ENCODE results near the gene ELMO1.

Gene ELMO1, protein sequence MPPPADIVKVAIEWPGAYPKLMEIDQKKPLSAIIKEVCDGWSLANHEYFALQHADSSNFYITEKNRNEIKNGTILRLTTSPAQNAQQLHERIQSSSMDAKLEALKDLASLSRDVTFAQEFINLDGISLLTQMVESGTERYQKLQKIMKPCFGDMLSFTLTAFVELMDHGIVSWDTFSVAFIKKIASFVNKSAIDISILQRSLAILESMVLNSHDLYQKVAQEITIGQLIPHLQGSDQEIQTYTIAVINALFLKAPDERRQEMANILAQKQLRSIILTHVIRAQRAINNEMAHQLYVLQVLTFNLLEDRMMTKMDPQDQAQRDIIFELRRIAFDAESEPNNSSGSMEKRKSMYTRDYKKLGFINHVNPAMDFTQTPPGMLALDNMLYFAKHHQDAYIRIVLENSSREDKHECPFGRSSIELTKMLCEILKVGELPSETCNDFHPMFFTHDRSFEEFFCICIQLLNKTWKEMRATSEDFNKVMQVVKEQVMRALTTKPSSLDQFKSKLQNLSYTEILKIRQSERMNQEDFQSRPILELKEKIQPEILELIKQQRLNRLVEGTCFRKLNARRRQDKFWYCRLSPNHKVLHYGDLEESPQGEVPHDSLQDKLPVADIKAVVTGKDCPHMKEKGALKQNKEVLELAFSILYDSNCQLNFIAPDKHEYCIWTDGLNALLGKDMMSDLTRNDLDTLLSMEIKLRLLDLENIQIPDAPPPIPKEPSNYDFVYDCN

GRCh38 chr7:37448636-37449361 lies at the start of gene ELMO1:
Gene ELMO1, minus strand, starts transcription at chr7:37448864. Its CDS starts 106,174 bp downstream, at chr7:37342690.
- DNase-seq (ENCODE audit: low spot score) = peak; percentile 80

- no peak for DNase-seq (ENCODE audit: low spot score)
These were observed 48.9 kb upstream of the ELMO1 start for GRCh38 chr7:37497576-37497975.

GRCh38 chr7:37495574-37496184 lies 47.0 kb upstream of the ELMO1 start:
- DNase-seq (ENCODE audit: low spot score) = peak; percentile 56

DNA sequence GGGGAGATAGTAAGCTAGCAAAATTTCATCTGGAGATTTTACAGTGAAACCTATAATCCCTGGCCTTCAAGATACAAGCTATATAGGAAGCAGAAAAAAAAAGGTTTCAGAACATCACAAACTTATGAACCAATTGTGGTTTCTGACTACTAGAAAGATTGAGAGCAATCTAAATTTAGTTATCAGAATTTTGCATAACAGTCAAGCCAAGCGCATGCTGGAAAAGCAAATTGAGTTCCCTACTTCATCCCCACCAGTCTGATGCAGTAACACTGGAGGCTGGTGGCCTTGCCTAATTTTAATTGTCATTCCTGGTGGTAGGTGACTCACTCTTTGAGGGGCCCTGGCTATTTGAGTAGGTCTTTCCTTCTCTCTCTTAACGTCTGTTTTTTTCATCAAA lies 46.3 kb upstream of the ELMO1 start:
- no peak for DNase-seq (ENCODE audit: low spot score)

- DNase-seq (ENCODE audit: low spot score) = no peak
These were observed 45.1 kb upstream of the ELMO1 start for GRCh38 chr7:37493810-37494209.

DNA sequence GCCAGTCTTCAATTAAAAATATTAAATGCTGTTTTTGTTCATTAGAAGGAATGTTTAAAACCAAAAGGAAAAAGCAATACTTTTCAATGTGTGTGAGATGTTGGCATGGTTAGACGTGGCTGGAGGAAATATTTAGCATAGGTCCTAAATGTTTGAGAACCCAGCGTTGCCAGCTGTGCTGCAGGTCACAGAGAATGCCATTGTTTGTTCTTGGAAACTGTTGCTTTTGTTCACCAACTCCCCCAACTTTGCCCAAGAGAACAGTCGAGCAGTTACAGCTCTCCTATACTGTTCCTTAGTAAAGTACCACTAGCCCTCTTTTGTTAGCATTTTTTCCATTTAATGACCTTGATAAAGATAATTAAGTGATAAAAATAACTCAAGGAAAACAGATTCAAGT lies 44.5 kb upstream of the ELMO1 start:
- DNase-seq (ENCODE audit: low spot score) = no peak

- DNase-seq (ENCODE audit: low spot score) = no peak
These were observed 43.4 kb upstream of the ELMO1 start for GRCh38 chr7:37491919-37492694.

DNA sequence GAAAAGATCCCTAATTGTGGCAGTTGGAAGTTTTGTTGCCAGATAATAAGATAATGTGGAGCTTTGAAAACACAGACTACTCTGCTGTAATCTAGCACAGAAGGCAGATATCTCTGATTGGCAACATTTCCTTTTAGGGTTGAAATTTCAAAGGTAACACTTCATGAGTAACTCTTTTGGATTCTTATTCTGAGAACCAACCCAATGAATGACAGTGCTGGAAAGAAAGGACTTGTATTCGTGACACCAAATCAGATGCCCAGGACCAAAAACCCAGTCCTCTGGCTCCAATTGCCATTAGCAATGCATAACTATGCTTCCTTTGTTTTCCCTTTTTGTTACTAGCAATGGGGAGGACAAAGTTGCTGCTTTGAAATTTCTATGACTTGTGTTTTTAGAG lies 41.0 kb upstream of the ELMO1 start:
- no peak for DNase-seq (ENCODE audit: low spot score)

DNA sequence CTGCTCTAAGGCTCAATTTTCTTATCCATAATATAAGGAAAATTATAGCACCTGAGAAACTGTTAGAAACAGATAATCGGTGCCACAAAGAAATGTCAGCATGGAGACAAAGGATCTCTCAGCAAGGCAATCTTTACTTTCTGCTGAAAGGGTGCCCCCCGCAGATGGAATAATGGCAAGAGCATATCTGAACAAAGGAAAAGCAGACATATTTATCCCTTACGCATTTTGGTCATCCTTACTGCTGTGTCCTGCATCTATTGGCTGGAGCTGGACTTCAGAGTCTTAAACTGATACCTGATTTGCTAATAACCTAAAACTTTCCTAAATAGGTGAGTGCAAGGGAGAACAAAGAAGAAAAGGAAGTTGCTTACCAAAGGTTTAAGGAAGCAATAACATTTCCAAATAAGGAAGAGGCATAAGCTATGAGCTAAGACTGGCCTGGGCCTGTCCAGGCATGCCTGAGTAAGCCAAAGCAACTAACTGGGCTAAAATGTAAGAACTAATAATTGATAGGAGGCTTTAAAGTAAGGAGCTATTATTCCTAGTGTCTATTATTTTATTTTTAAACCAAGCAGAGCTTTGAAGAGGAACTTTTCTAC lies 39.6 kb upstream of the ELMO1 start:
- DNase-seq (ENCODE audit: low spot score) = no peak

- DNase-seq (ENCODE audit: low spot score) = no peak
These were observed 35.9 kb upstream of the ELMO1 start for GRCh38 chr7:37484426-37485073.

DNA sequence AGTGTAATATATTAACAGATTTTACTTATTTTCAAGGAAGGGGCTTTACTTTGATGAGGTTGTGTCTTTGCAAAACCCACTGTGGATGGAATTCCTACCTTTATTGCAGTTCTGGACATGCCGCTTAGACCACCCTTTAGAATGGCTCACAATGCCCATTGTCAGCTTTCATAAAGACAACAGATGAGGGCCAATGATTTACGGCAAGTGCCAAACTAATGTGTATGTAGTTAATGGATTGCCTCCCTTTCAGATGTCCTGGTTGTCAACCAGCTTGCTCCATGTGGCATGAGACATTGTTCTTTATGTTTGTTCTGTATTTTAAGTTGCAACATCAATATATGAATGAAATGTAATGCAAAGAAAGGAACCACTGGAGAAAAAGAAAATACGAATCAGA lies 35.0 kb upstream of the ELMO1 start:
- DNase-seq (ENCODE audit: low spot score) = no peak

DNA sequence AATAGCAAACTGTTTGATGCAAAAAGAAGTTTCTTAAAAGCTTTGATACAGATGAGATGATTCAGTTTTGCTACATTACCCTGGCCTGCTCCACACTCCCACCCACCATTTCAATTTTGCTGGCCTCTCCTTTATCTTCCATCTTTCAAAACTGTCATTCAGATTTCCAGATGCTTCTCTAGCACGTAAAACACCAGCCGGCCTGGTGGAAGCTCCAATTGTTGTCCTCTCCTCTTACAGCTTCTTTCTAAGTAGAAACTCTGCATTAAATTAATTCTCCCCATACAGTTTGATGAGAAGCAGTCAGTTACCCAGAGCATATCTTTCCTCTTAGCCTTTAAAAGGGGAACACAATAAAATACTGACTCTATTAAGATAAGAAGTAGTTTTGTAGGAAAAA lies 34.3 kb upstream of the ELMO1 start:
- DNase-seq (ENCODE audit: low spot score) = no peak

- no peak for DNase-seq (ENCODE audit: low spot score)
These were observed 33.8 kb upstream of the ELMO1 start for GRCh38 chr7:37482505-37482904.

- no peak for DNase-seq (ENCODE audit: low spot score)
These were observed 33.1 kb upstream of the ELMO1 start for GRCh38 chr7:37481722-37482288.

DNA sequence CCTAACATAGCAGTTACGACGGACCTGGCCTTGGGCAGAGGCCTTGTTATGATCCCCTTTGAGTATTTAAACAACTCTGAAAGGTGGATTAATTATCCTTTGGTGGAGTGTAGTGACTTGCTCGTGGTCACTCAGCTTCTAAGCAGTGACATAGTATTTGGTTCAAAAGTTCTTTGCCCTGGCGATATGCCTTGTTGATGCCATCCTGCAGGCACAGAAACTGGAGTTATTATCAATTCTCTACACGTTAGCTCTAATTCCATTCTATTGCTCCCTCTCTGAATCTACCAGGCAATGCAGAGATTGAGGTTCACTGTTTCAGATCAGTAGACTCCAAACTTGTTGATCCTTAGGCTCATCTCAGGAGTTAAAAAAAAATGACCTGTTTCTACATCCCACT lies 32.5 kb upstream of the ELMO1 start:
- DNase-seq (ENCODE audit: low spot score) = no peak

- DNase-seq (ENCODE audit: low spot score) = no peak
These were observed 31.7 kb upstream of the ELMO1 start for GRCh38 chr7:37480041-37481031.

DNA sequence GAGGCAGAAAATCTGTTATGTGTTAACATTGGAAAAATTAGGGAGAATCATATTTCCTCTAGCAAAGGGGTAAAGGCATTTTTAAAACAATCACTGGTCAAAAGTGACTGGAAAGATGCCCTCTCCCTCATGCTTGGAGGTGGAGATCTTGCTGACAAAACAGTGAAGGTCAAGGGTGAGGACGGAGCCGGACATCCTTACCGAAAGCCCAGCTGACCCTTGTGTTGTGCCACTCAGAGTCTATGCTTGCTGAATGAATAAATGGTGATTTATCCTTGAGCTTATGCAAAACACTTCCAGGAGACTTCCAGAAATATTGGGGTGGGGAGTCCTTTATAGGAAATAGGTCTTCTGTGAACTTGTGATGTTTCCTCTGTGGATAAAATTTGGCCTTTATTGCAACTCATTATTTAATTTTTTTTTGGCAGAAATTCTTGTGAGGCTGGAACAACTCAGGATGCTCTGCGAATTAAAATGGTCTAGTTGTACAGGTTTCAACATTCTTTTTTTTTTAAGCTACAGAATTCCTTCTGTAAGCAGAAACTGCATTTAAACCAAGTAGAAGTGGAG lies 28.3 kb upstream of the ELMO1 start:
- DNase-seq (ENCODE audit: low spot score) = no peak

DNA sequence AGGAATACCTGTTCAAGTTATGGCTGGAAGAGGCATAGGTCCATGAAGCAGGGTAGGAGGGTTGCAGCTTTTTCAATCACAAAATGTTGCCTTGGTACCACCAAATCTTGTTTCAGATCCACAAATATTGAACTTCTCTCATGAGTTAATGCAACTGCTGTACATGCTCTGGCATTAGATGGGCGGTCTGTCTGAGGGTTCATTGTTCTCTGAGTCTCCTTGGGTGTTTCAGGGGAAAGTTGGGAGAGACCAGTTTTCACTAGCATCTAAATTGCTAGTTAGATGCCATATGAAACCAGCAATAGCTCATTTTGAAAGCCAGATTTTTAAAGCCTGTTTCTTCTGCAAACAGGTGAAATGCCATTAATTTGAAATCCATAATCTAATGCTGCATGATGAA lies 27.8 kb upstream of the ELMO1 start:
- no peak for DNase-seq (ENCODE audit: low spot score)

DNA sequence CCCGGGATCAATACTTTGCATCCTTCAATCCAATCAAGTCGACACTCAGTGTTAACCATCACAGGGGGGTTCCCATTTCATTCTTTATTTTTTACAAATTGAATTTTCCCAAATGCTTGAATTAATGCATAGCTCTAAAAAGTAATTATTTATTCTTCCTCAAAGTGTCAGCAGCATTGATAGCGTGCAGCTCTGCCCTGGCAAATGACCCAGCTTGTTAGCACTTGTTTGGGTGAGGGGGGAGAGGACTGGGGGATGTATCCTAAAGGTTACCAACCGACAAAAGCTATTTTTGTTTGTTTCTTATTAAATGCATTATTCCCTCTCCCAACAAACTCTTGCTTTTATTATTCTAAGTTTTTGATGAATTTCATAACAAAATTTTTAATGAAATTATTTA lies 27.0 kb upstream of the ELMO1 start:
- DNase-seq (ENCODE audit: low spot score) = no peak
